IMR-90 (cell line): ENCODE results near the gene SNTG2. TPM values are rescaled to one million over a fixed set of nuclear protein-coding genes. Genes with fewer than 3 reads are reported as not detected.

Experiments
- ATAC-seq: fragments of 200-7000 bp; cut with Tn5 transposase; 2 replicates; pipeline ENCODE4 v1.9.1; 2020; ENCODE audit warnings: low read depth, mild to moderate bottlenecking, moderate library complexity
- BruUV-seq: library from RNA; stranded (reverse); fragments of 400-500 nt; replicated peaks from 2 replicates; lab custom pipeline; 2021; lab: Mats Ljungman, UMichigan
- CTCF ChIA-PET: fragments of 300-600 bp; formaldehyde crosslinking; extraction: SDS; loops from one replicate; lab custom pipeline; 2021; ENCODE audit warnings: antibody characterized with exemption; lab: Yijun Ruan, JAX
- POLR2A ChIA-PET: fragments of 300-600 bp; sonication (Branson Sonifier 250); formaldehyde crosslinking; loops from one replicate; lab custom pipeline; 2022; ENCODE audit warnings: antibody characterized with exemption; ENCODE audit not compliant: unreplicated experiment; lab: Charles Lee
- DNase-seq: peaks from one replicate; pipeline ENCODE4 v3.0.0; 2013
- H2AFZ ChIP-seq: replicated peaks from 2 replicates; pipeline ENCODE3; 2013; ENCODE audit warnings: low read length, mild to moderate bottlenecking; ENCODE audit not compliant: poor library complexity
- H2AK5ac ChIP-seq: 2 replicates; pipeline ENCODE4 v1.6.1; 2013; ENCODE audit warnings: low read depth, low read length, inconsistent platforms
- H2AK9ac ChIP-seq: replicated peaks from 2 replicates; pipeline ENCODE3; 2013; ENCODE audit warnings: mild to moderate bottlenecking, low read depth, low read length, moderate library complexity; ENCODE audit not compliant: poor library complexity
- H2BK120ac ChIP-seq: 2 replicates; pipeline ENCODE4 v1.6.1; 2013; ENCODE audit warnings: low read depth, low read length, inconsistent platforms
- H2BK15ac ChIP-seq: 3 replicates; pipeline ENCODE4 v1.6.1; 2013; ENCODE audit warnings: low read depth, low read length, inconsistent platforms
- H2BK20ac ChIP-seq: 2 replicates; pipeline ENCODE4 v1.6.1; 2013; ENCODE audit warnings: low read depth, mild to moderate bottlenecking, inconsistent platforms, low read length, moderate library complexity
- H2BK5ac ChIP-seq: 2 replicates; pipeline ENCODE4 v1.6.1; 2013; ENCODE audit warnings: mild to moderate bottlenecking, low read depth, low read length, inconsistent platforms; ENCODE audit not compliant: poor library complexity, severe bottlenecking
- H3K14ac ChIP-seq: replicated peaks from 2 replicates; pipeline ENCODE4 v1.6.1; 2013; ENCODE audit warnings: low read depth, low read length, inconsistent platforms
- H3K18ac ChIP-seq: 2 replicates; pipeline ENCODE4 v1.6.1; 2013; ENCODE audit warnings: low read depth, low read length, control low read depth
- H3K23ac ChIP-seq: 2 replicates; pipeline ENCODE4 v1.6.1; 2013; ENCODE audit warnings: low read depth, low read length, inconsistent platforms
- H3K27ac ChIP-seq: 2 replicates; pipeline ENCODE4 v1.5.1; 2013; ENCODE audit warnings: mild to moderate bottlenecking, control low read depth, low read length; ENCODE audit not compliant: insufficient read depth
- H3K27me3 ChIP-seq: 2 replicates; pipeline ENCODE4 v1.6.1; 2013; ENCODE audit warnings: low read length; ENCODE audit not compliant: control insufficient read depth, insufficient read depth
- H3K36me3 ChIP-seq: 2 replicates; pipeline ENCODE4 v1.6.1; 2013; ENCODE audit warnings: low read length, mixed read lengths; ENCODE audit not compliant: control insufficient read depth, insufficient read depth
- H3K4ac ChIP-seq: 2 replicates; pipeline ENCODE4 v1.6.1; 2013; ENCODE audit warnings: low read depth, low read length, inconsistent platforms
- H3K4me1 ChIP-seq: 2 replicates; pipeline ENCODE4 v1.6.1; 2013; ENCODE audit warnings: low read length, mixed read lengths; ENCODE audit not compliant: control insufficient read depth, insufficient read depth
- H3K4me2 ChIP-seq: 2 replicates; pipeline ENCODE4 v1.6.1; 2013; ENCODE audit warnings: low read depth, mild to moderate bottlenecking, control low read depth, low read length, moderate library complexity
- H3K4me3 ChIP-seq: 2 replicates; pipeline ENCODE4 v1.5.1; 2013; ENCODE audit warnings: low read depth, mild to moderate bottlenecking, control low read depth, low read length, moderate library complexity; ENCODE audit not compliant: insufficient read depth
- H3K56ac ChIP-seq: 2 replicates; pipeline ENCODE4 v1.6.1; 2013; ENCODE audit warnings: low read length, inconsistent platforms; ENCODE audit not compliant: insufficient read depth; ENCODE audit errors: extremely low read depth
- H3K79me1 ChIP-seq, 2 experiments: 2 replicates each; pipeline ENCODE4 v1.6.1; 2013; ENCODE audit warnings: low read length in 2 of 2, inconsistent platforms in 1 of 2, low read depth in 1 of 2
- H3K9ac ChIP-seq: 2 replicates; pipeline ENCODE4 v1.6.1; 2013; ENCODE audit warnings: low read depth, low read length, control low read depth
- H3K9me1 ChIP-seq: 2 replicates; pipeline ENCODE4 v1.6.1; 2013; ENCODE audit warnings: low read length, inconsistent platforms; ENCODE audit not compliant: insufficient read depth
- H3K9me3 ChIP-seq: 2 replicates; pipeline ENCODE4 v1.6.1; 2013; ENCODE audit warnings: low read length; ENCODE audit not compliant: control insufficient read depth, insufficient read depth
- H4K20me1 ChIP-seq: 2 replicates; pipeline ENCODE4 v1.6.1; 2013; ENCODE audit warnings: low read length, inconsistent platforms; ENCODE audit not compliant: insufficient read depth
- H4K5ac ChIP-seq: 2 replicates; pipeline ENCODE4 v1.6.1; 2013; ENCODE audit warnings: mild to moderate bottlenecking, low read depth, low read length, control low read depth
- H4K8ac ChIP-seq, 2 experiments: 2 replicates each; pipeline ENCODE4 v1.6.1; 2013; ENCODE audit warnings: low read depth in 2 of 2, low read length in 2 of 2, control low read depth in 1 of 2, inconsistent platforms in 1 of 2
- H4K91ac ChIP-seq: 2 replicates; pipeline ENCODE4 v1.6.1; 2013; ENCODE audit warnings: low read depth, low read length, inconsistent platforms; ENCODE audit not compliant: insufficient read depth
- BHLHE40 ChIP-seq: fragments of 150-350 bp; IDR thresholded peaks from 2 replicates; pipeline ENCODE4 v1.6.1; 2016; ENCODE audit warnings: mild to moderate bottlenecking, low read depth, low read length
- CEBPB ChIP-seq: IDR thresholded peaks from 2 replicates; pipeline ENCODE4 v1.6.1; 2012; ENCODE audit warnings: low read depth, low read length, improper control_type of control experiment
- CHD1 ChIP-seq: IDR thresholded peaks from 2 replicates; pipeline ENCODE4 v1.6.1; 2012; ENCODE audit warnings: low read depth, low read length, improper control_type of control experiment
- FOS ChIP-seq: fragments of 150-350 bp; IDR thresholded peaks from 2 replicates; pipeline ENCODE4 v1.6.1; 2016; ENCODE audit warnings: low read depth, low read length
- MAFK ChIP-seq: IDR thresholded peaks from 2 replicates; pipeline ENCODE4 v1.6.1; 2012; ENCODE audit warnings: low read depth, low read length, improper control_type of control experiment
- MAZ ChIP-seq: IDR thresholded peaks from 2 replicates; pipeline ENCODE4 v1.6.1; 2012; ENCODE audit warnings: low read depth, mild to moderate bottlenecking, low read length, improper control_type of control experiment, moderate library complexity, borderline replicate concordance
- MXI1 ChIP-seq: IDR thresholded peaks from 2 replicates; pipeline ENCODE4 v1.6.1; 2012; ENCODE audit warnings: low read depth, mild to moderate bottlenecking, low read length, moderate library complexity, borderline replicate concordance
- NFE2L2 ChIP-seq: fragments of 150-350 bp; IDR thresholded peaks from 2 replicates; pipeline ENCODE4 v1.6.1; 2016; ENCODE audit warnings: low read depth, mild to moderate bottlenecking, low read length
- POLR2A ChIP-seq: IDR thresholded peaks from 2 replicates; pipeline ENCODE4 v1.6.1; 2012; ENCODE audit warnings: mild to moderate bottlenecking, low read depth, low read length
- RAD21 ChIP-seq: IDR thresholded peaks from 2 replicates; pipeline ENCODE4 v1.6.1; 2012; ENCODE audit warnings: low read length, improper control_type of control experiment
- RCOR1 ChIP-seq: IDR thresholded peaks from 2 replicates; pipeline ENCODE4 v1.6.1; 2012; ENCODE audit warnings: mild to moderate bottlenecking, low read length, improper control_type of control experiment; ENCODE audit not compliant: insufficient replicate concordance
- RFX5 ChIP-seq: IDR thresholded peaks from 2 replicates; pipeline ENCODE4 v1.8.0; 2012; ENCODE audit warnings: low read depth, mild to moderate bottlenecking, low read length, moderate library complexity
- SMC3 ChIP-seq: fragments of 150-350 bp; IDR thresholded peaks from 2 replicates; pipeline ENCODE4 v1.6.1; 2016; ENCODE audit warnings: low read depth, mild to moderate bottlenecking, antibody characterized with exemption, low read length, moderate library complexity
- USF2 ChIP-seq: fragments of 150-350 bp; IDR thresholded peaks from 2 replicates; pipeline ENCODE4 v1.6.1; 2017; ENCODE audit warnings: mild to moderate bottlenecking, antibody characterized with exemption, low read length, low read depth
- WGBS, 2 experiments: methylation state at CpG; one replicate each; pipeline versions ENCODE4 v1.1.5 to v1.1.7; 2013; ENCODE audit warnings: missing lambda C conversion rate in 2 of 2; ENCODE audit not compliant: insufficient read length in 1 of 2; ENCODE audit errors: extremely low coverage in 2 of 2; 5-methylcytosine and 5-hydroxymethylcytosine counted together
- dilution Hi-C: fragments of 300-500 bp; cut with HindIII; formaldehyde crosslinking; loops from one replicate; pipeline ENCODE4 v1.14.3; 2018; ENCODE audit warnings: low sequenced_read_pairs; ENCODE audit not compliant: unreplicated experiment
- in situ Hi-C: fragments of 300-500 bp; cut with MboI; formaldehyde crosslinking; loops from 3 replicates; pipeline ENCODE4 v1.14.3; 2019; ENCODE audit warnings: low sequenced_read_pairs, inconsistent platforms, mixed read lengths
- intact Hi-C: fragments of 100-400 bp; cut with micrococcal nuclease; formaldehyde crosslinking; loops from 2 replicates; pipeline ENCODE4 v1.10.0; 2022
- polyA plus RNA-seq, 3 experiments: library from polyadenylated mRNA; depleted of rRNA; stranded (reverse); fragments of >200 nt; gene quantifications; 2 replicates each; pipeline ENCODE4 v1.2.3, GENCODE V29; 2012; ENCODE audit warnings: low replicate concordance in 1 of 3
- total RNA-seq: library from RNA; depleted of rRNA; stranded (reverse); fragments of >200 nt; gene quantifications from 2 replicates; pipeline ENCODE4 v1.2.3, GENCODE V29; 2012
- TF ChIP-seq, protein P1 (sequence below): conservative IDR thresholded peaks from 2 replicates; pipeline ENCODE4 v1.5.1; 2012; ENCODE audit warnings: mild to moderate bottlenecking, low read depth, low read length, improper control_type of control experiment
- TF ChIP-seq, protein P2 (sequence below): fragments of 150-350 bp; IDR thresholded peaks from 2 replicates; pipeline ENCODE4 v1.6.1; 2016; ENCODE audit warnings: low read depth, mild to moderate bottlenecking, low read length, moderate library complexity, borderline replicate concordance

The SNTG2 gene
- total and polyA plus RNA-seq, 2 of the 4 experiments (the other 2 are of a cell fraction) = under 0.01 to 0.17 TPM

- no peak overlapping the region for H2BK15ac ChIP-seq
- ChIA-PET CTCF (no interaction called here), POLR2A (no interaction called here)
- H4K20me1 ChIP-seq = no peaks in the 10 kb centered on the region
- in situ Hi-C loops (no loop called here), intact Hi-C loops (no loop called here), dilution Hi-C loops (no loop called here)
- H2AK9ac ChIP-seq = no peak overlapping the region
- no peak overlapping the region for H2AFZ ChIP-seq
- H4K5ac ChIP-seq = no peak overlapping the region
- no peak overlapping the region for H4K91ac ChIP-seq
- H3K79me1 ChIP-seq = no peaks in the 10 kb centered on the region
- H2AK5ac ChIP-seq = no peak overlapping the region
- H3K56ac ChIP-seq = no peak overlapping the region
- H3K27ac ChIP-seq = no peak overlapping the region
- peaks cover 20% of the 10 kb centered on the region for H3K9me3 ChIP-seq
- H3K23ac ChIP-seq = no peak overlapping the region
- no peak overlapping the region for H3K4me3 ChIP-seq
- H4K8ac ChIP-seq = no peak overlapping the region
- no peak for ATAC-seq
- H3K14ac ChIP-seq = no peak overlapping the region
- H2BK120ac ChIP-seq = no peak overlapping the region
- H3K9me1 ChIP-seq = no peaks in the 10 kb centered on the region
- H3K4me1 ChIP-seq = no peaks in the 10 kb centered on the region
- BruUV-seq = no TSS peak
- H3K36me3 ChIP-seq = no peaks in the 10 kb centered on the region
- no peaks in the 10 kb centered on the region for H3K27me3 ChIP-seq
- H2BK5ac ChIP-seq = peak overlapping the region; percentile 58
- 67% methylated on average over 1 of the region's 1 CpG; no CpG with 5 or more reads in 1 of the 2 experiments for WGBS, 2 experiments
- H3K9ac ChIP-seq = no peak overlapping the region
- H3K4me2 ChIP-seq = no peak overlapping the region
- H3K18ac ChIP-seq = no peak overlapping the region
- H3K4ac ChIP-seq = no peak overlapping the region
- no peak for DNase-seq
- TF ChIP-seq, protein P1, sequence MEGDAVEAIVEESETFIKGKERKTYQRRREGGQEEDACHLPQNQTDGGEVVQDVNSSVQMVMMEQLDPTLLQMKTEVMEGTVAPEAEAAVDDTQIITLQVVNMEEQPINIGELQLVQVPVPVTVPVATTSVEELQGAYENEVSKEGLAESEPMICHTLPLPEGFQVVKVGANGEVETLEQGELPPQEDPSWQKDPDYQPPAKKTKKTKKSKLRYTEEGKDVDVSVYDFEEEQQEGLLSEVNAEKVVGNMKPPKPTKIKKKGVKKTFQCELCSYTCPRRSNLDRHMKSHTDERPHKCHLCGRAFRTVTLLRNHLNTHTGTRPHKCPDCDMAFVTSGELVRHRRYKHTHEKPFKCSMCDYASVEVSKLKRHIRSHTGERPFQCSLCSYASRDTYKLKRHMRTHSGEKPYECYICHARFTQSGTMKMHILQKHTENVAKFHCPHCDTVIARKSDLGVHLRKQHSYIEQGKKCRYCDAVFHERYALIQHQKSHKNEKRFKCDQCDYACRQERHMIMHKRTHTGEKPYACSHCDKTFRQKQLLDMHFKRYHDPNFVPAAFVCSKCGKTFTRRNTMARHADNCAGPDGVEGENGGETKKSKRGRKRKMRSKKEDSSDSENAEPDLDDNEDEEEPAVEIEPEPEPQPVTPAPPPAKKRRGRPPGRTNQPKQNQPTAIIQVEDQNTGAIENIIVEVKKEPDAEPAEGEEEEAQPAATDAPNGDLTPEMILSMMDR = no peak
- TF ChIP-seq MXI1 = no peak
- TF ChIP-seq SMC3 = no peak
- TF ChIP-seq USF2 = no peak
- TF ChIP-seq, protein P2, sequence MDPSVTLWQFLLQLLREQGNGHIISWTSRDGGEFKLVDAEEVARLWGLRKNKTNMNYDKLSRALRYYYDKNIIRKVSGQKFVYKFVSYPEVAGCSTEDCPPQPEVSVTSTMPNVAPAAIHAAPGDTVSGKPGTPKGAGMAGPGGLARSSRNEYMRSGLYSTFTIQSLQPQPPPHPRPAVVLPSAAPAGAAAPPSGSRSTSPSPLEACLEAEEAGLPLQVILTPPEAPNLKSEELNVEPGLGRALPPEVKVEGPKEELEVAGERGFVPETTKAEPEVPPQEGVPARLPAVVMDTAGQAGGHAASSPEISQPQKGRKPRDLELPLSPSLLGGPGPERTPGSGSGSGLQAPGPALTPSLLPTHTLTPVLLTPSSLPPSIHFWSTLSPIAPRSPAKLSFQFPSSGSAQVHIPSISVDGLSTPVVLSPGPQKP = no peak
- no peak for TF ChIP-seq RAD21
- no peak for TF ChIP-seq RCOR1
- TF ChIP-seq CHD1 = no peak
- TF ChIP-seq RFX5 = no peak
- no peak for TF ChIP-seq NFE2L2
- no peak for TF ChIP-seq MAZ
- no peak for TF ChIP-seq POLR2A
- TF ChIP-seq FOS = no peak
- no peak for TF ChIP-seq CEBPB
- TF ChIP-seq BHLHE40 = no peak
- no peak for TF ChIP-seq MAFK
- H2BK20ac ChIP-seq = no peak overlapping the region
These were observed 454.5 kb downstream of the SNTG2 start for GRCh38 chr2:1405124-1405523.
